Activated CD4-positive, alpha-beta memory T cell treated with anti-CD3 and anti-CD28 coated beads, Interleukin-2, amount 10 ng/mL, durations not matched to agents 7 days and 5 days (primary cell): ENCODE data around the gene ICA1. TPM values are rescaled to one million over a fixed set of nuclear protein-coding genes. Genes with fewer than 3 reads are reported as not detected.
A peak's percentile ranks its signal among the peaks of the same experiment; 100 is the strongest.

Experiments
- CTCF ChIA-PET: fragments of 350-600 bp; sonication (Branson Sonifier 250); formaldehyde crosslinking; loops from one replicate; lab custom pipeline; 2021; ENCODE audit warnings: antibody characterized with exemption, inconsistent platforms; lab: Charles Lee
- POLR2A ChIA-PET: fragments of 350-600 bp; sonication (Branson Sonifier 250); formaldehyde crosslinking; loops from one replicate; lab custom pipeline; 2021; ENCODE audit warnings: antibody characterized with exemption; lab: Charles Lee
- DNase-seq: peaks from one replicate; pipeline ENCODE4 v3.0.0-alpha.2; 2020
- H3K27ac Mint-ChIP-seq: one replicate; pipeline ENCODE4 v1.8.0; 2021; ENCODE audit warnings: mild to moderate bottlenecking, mixed read lengths
- H3K27me3 Mint-ChIP-seq: one replicate; pipeline ENCODE4 v1.8.0; 2021; ENCODE audit warnings: mixed read lengths
- H3K36me3 Mint-ChIP-seq: one replicate; pipeline ENCODE4 v1.8.0; 2021; ENCODE audit warnings: low read depth, mixed read lengths
- H3K4me1 Mint-ChIP-seq: one replicate; pipeline ENCODE4 v1.8.0; 2021; ENCODE audit warnings: mixed read lengths
- H3K4me3 Mint-ChIP-seq: one replicate; pipeline ENCODE4 v1.8.0; 2021; ENCODE audit warnings: mild to moderate bottlenecking, mixed read lengths
- H3K9me3 Mint-ChIP-seq: one replicate; pipeline ENCODE4 v1.8.0; 2021; ENCODE audit warnings: mixed read lengths
- total RNA-seq, 2 experiments: library from RNA; stranded (reverse); gene quantifications; one replicate each; pipeline ENCODE4 v1.2.3, GENCODE V29; 2021

ICA1 gene
- total RNA-seq, 2 experiments from 2014 or later: 2.2 TPM

DNA sequence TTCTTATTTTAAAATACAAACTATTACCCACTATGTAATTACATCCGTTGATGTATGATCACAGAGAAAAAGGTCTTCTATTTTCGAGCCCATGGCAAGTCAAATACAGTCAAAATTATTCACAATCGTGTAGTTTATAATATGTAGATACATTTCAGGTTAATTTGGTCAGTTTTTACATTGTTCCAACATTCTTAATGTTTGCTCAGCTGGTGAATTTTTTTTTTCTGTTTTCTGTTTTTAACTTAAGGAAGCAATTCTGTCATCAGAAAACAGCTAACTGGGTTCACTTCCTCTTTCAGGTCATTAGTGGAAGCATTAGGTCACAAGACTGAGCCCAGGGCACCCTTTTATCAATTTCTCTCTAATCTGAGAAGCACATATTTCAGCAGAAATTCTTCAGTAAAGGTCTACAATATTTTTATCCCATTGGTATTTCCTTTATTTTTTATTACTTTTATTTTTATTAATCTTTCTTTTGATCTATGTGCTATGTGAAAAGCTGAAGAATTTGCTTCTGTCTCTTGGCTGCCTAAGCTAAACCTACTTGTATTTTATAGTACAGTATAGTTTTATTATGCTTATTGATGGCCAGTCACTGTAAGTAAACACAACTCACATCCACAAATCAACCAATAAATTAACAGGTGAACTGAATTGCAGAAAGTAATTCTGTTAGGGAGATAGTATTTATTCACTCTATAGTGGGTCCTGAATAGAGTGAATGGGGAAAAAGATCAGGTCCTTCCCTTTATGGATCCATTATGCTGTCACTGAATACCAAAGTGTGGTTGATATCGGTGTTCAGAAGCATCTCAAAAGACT lies 84.6 kb downstream of the ICA1 start:
- Mint-ChIP-seq H3K4me3 (peak overlapping the region; percentile 58), H3K27ac (peak overlapping the region; percentile 99), H3K36me3 (peaks cover 17% of the 10 kb centered on the region), H3K27me3 (no peaks in the 10 kb centered on the region), H3K4me1 (peaks cover 51% of the 10 kb centered on the region), H3K9me3 (peaks cover 2% of the 10 kb centered on the region)
- CTCF ChIA-PET: interaction anchor here (0.8 to 2.1 kb wide), 3 partner anchors 12 to 52 kb away, joined by 3 to 10 read pairs (median 3); no protein-coding TSS in a partner anchor
- POLR2A ChIA-PET: interaction anchor here (0.6 to 2.3 kb wide), 8 partner anchors 9 to 1002 kb away, joined by 3 to 11 read pairs (median 4); partner anchors contain the start of gene UMAD1
- DNase-seq: no peak

DNA sequence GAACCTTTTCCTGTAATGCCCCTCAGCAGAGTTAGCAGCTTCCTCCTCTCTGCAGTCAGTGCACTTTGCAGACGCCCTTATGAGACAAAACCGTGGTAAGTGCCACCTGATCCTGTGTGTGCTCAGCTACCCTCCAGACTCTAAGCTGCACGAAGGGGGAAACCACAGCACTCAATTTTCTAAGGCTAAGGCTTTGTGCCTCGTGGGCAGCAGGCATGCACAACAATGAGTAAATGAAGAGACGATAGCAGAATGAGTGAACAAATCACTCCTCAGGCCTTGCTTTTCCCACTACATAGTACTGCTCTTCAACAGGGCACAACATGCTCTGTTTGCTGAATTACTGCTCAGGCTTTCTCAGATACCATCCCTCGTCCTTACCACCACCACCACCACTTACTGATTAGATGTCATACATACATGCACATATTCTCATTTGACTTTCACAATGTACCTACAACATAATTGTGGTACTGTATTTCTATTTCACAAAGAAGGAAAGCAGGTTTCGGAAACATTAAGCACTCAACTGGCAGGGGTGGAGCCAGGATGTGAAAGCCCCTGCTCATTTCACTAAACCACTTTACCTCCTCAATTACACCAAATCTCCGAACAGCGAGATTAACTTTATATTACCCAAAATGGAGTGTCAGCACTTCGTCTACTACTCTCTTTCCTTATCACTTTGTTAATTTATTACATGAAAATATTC lies 85.4 kb downstream of the ICA1 start:
- POLR2A ChIA-PET: interaction anchor here (0.6 to 2.3 kb wide), 15 partner anchors 10 to 1001 kb away, joined by 3 to 11 read pairs (median 3); no protein-coding TSS in a partner anchor
- peaks cover 2% of the 10 kb centered on the region for H3K9me3 Mint-ChIP-seq
- peak overlapping the region; percentile 99 for H3K27ac Mint-ChIP-seq
- H3K4me3 Mint-ChIP-seq: peak overlapping the region; percentile 58
- DNase-seq: peak; percentile 78
- H3K27me3 Mint-ChIP-seq: no peaks in the 10 kb centered on the region
- H3K4me1 Mint-ChIP-seq: peaks cover 51% of the 10 kb centered on the region
- CTCF ChIA-PET: interaction anchor here (0.8 to 2.1 kb wide), 6 partner anchors 13 to 206 kb away, joined by 3 to 10 read pairs (median 4); no protein-coding TSS in a partner anchor
- H3K36me3 Mint-ChIP-seq: peaks cover 17% of the 10 kb centered on the region

DNA sequence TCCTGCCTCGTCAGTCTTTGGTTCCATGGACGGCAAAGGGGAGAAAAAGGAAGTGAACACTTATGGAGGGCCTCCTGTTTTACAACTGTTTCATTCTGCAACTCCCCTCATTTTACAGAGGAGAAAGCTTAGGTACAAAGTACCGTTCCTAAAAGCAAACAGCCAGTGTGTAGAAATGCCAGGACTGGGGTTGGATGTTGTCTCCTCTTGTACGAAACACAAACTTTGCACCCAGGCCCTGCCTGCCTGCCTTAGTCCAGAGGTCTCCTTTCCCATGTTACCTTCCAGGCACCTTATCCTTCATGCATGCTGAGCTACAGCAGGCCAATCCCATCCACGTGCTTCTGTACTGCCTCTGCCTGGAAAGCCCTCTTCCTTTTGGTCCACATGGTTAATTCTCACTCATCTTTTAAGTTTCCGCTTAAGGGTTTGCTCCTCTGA lies 86.0 kb downstream of the ICA1 start:
- Mint-ChIP-seq H3K36me3 (peaks cover 17% of the 10 kb centered on the region), H3K9me3 (peaks cover 2% of the 10 kb centered on the region), H3K27me3 (no peaks in the 10 kb centered on the region), H3K4me3 (peak overlapping the region; percentile 58), H3K4me1 (peaks cover 51% of the 10 kb centered on the region), H3K27ac (peak overlapping the region; percentile 99)
- ChIA-PET CTCF (interaction anchor here (0.9 to 2.1 kb wide), 4 partner anchors 14 to 206 kb away, joined by 3 to 10 read pairs (median 5); no protein-coding TSS in a partner anchor), POLR2A (interaction anchor here (0.6 to 2.3 kb wide), 14 partner anchors 10 to 495 kb away, joined by 3 to 11 read pairs (median 3); no protein-coding TSS in a partner anchor)
- DNase-seq: no peak

DNA sequence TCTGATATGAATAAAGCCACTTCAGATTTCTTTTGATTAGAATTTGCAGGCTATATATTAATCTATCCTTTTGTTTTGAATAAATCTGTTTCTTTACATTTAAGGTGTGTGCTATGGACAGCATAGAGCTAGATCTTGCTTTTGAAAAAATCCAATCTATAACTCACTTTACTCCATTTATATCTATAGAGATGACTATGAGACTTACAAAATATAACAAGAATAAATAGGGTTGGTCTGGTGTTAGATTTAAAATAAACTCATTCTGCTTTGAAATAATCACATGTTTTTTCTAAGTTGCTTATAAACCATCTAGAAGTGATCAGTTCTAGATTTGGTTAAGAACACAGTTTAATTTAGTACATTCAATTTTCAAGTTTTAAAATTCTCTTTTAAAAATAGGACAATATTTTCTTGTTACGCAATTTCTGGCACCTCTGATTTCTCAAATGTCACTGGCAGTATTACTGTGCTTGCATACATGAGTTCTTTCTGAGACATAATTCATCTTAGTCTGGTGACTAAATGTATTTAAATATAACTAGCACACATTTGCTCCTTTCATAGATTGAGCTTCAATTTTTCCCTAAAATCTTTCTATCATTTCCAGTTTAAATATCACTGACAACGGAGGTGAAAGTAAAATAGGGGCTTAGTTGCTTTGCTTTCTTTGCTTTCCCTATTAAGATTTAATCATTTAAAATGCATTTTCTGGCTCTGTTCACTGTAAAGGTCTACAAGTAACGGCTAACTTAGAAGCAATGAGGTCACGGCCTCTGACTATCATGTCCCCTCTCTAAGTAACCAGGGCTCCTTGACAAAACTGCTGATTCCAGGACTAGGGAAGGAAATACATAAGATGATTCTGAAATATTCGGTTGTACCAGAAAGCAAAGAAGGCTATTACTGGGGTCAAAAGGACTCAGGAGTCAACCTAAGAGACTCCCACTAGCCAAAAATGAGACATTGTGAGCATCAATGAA lies 89.3 kb downstream of the ICA1 start:
- H3K9me3 Mint-ChIP-seq: no peaks in the 10 kb centered on the region
- POLR2A ChIA-PET: interaction anchor here (3.0 kb wide), 1 partner anchor 41 kb away, joined by 11 read pairs; no protein-coding TSS in a partner anchor

DNA sequence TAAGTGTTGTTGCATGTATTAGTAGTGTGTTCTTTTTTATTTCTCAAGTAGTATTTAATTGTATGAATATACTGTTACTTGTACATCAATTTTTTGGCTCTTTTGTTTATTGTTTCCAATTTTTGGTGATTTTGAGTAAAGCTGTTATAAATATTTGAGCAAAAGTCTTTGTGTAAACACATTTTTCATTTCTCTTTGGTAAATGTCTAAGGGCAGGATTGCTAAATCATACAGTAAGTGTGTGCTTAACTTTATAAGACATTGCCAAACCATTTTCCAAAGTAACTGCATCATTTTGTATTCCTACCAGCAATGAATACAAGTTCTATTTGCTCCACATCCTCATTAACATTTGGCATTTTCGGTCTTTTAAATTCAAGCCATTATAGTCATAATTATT lies 92.8 kb downstream of the ICA1 start:
- no peak overlapping the region for H3K27ac Mint-ChIP-seq
- H3K4me1 Mint-ChIP-seq: peaks cover 5% of the 10 kb centered on the region
- H3K4me3 Mint-ChIP-seq: no peak overlapping the region
- ChIA-PET POLR2A (interaction anchor here (3.0 kb wide), 1 partner anchor 37 kb away, joined by 11 read pairs; no protein-coding TSS in a partner anchor), CTCF (no interaction called here)
- no peak for DNase-seq
- H3K27me3 Mint-ChIP-seq: peaks cover 6% of the 10 kb centered on the region
- no peaks in the 10 kb centered on the region for H3K9me3 Mint-ChIP-seq
- H3K36me3 Mint-ChIP-seq: peaks cover 6% of the 10 kb centered on the region

More for the DNA sequence above, 89.3 kb downstream of the ICA1 start:
- CTCF ChIA-PET: no interaction called here
- H3K27ac Mint-ChIP-seq: no peak overlapping the region
- no peak for DNase-seq
- H3K4me1 Mint-ChIP-seq: peaks cover 38% of the 10 kb centered on the region
- no peak overlapping the region for H3K4me3 Mint-ChIP-seq
- H3K36me3 Mint-ChIP-seq: peaks cover 10% of the 10 kb centered on the region
- peaks cover 6% of the 10 kb centered on the region for H3K27me3 Mint-ChIP-seq

DNA sequence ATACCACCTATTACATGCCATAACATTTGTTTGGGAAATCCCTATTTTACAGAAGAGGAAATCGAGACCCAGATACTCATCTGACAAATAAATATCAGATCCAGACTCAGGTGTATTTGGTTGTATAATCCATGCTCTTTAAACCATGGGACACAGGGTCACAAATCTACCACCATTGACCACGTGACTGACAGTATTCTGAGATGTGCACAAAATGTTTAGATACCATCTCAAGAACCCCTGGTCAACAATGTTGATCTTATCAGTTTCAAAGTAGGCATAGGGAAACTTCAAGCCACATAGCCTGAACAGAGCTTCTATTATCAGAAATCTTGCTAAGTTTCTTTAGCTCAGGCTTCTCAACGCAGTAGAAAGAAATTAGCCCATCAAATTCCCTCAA lies 93.6 kb downstream of the ICA1 start:
- no peaks in the 10 kb centered on the region for H3K9me3 Mint-ChIP-seq
- CTCF ChIA-PET: no interaction called here
- no peak overlapping the region for H3K27ac Mint-ChIP-seq
- H3K4me3 Mint-ChIP-seq: no peak overlapping the region
- POLR2A ChIA-PET: interaction anchor here (1.0 kb wide), 1 partner anchor 200 kb away, joined by 4 read pairs; the partner anchor contains the start of gene GLCCI1
- no peaks in the 10 kb centered on the region for H3K36me3 Mint-ChIP-seq
- H3K27me3 Mint-ChIP-seq: peaks cover 6% of the 10 kb centered on the region
- DNase-seq: no peak
- H3K4me1 Mint-ChIP-seq: no peaks in the 10 kb centered on the region

DNA sequence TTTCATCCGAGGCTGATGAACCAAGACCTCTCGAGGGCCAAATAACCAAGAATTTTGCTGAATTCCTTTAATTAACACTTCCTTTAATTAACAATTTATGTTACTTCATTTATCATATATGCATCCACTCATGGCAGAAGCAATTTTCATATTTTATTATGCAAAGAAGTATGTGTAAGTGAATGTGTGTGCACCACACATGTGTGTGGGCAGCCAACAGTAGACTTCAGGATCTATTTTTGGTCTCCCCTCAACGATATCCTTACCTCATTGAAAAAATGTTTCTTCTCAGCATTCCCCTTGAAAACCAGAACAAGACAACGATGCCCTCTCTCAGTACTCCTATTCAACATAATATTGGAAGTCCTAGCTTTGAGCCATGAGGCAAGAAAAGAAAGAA lies 96.8 kb downstream of the ICA1 start:
- peaks cover 4% of the 10 kb centered on the region for H3K27me3 Mint-ChIP-seq
- CTCF ChIA-PET: no interaction called here
- DNase-seq: no peak
- no peak overlapping the region for H3K27ac Mint-ChIP-seq
- H3K4me1 Mint-ChIP-seq: peaks cover 2% of the 10 kb centered on the region
- H3K9me3 Mint-ChIP-seq: no peaks in the 10 kb centered on the region
- POLR2A ChIA-PET: no interaction called here
- no peak overlapping the region for H3K4me3 Mint-ChIP-seq
- no peaks in the 10 kb centered on the region for H3K36me3 Mint-ChIP-seq

DNA sequence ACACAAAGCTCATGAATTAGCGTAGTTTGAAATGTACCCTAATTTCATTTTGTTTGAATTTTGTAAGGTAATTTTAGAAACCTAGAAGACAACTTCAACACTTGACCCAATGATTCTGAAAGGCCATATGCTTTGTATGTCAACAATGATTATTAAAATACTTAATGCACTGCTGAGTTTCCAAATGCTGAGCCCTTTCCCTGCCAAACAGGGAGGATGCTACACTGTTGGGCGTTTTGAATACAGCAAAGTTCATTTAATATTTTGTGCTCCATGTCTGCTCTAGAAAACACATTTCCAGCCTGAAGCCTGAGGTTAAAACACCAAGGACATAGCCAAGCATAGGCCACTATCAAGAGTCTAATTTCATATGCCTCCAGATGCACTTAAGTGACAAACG lies 99.8 kb downstream of the ICA1 start:
- DNase-seq: no peak
- Mint-ChIP-seq H3K36me3 (no peaks in the 10 kb centered on the region), H3K27ac (no peak overlapping the region), H3K9me3 (no peaks in the 10 kb centered on the region), H3K4me3 (no peak overlapping the region), H3K4me1 (peaks cover 2% of the 10 kb centered on the region), H3K27me3 (no peaks in the 10 kb centered on the region)
- ChIA-PET POLR2A (no interaction called here), CTCF (no interaction called here)

DNA sequence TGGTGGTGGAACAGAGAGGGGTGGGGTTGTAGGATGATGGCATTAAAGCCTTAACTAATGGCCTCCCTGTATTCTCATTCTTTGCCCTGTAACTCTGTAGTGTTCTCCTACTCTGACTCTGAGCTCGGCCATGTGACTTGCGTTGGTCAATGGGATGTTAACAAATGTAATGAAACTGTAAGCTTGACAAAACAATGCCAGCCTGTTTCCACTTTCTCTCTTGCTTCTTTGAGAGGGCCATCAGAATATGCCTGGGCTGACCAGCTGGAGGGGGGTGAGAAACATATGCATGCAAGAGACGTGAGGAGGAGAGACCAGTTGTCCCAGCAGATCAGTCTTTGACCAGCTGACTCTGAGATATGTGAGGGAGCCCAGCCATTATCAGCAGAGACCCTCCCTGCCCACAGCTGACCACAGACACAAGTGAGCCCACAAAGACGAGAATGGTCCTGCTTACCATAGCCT lies 100.6 kb downstream of the ICA1 start:
- Mint-ChIP-seq H3K4me1 (peaks cover 2% of the 10 kb centered on the region), H3K9me3 (no peaks in the 10 kb centered on the region), H3K27me3 (no peaks in the 10 kb centered on the region), H3K4me3 (no peak overlapping the region), H3K36me3 (no peaks in the 10 kb centered on the region), H3K27ac (no peak overlapping the region)
- DNase-seq: no peak
- CTCF ChIA-PET: no interaction called here
- POLR2A ChIA-PET: interaction anchor here (1.3 kb wide), 1 partner anchor 10 kb away, joined by 3 read pairs; no protein-coding TSS in a partner anchor

DNA sequence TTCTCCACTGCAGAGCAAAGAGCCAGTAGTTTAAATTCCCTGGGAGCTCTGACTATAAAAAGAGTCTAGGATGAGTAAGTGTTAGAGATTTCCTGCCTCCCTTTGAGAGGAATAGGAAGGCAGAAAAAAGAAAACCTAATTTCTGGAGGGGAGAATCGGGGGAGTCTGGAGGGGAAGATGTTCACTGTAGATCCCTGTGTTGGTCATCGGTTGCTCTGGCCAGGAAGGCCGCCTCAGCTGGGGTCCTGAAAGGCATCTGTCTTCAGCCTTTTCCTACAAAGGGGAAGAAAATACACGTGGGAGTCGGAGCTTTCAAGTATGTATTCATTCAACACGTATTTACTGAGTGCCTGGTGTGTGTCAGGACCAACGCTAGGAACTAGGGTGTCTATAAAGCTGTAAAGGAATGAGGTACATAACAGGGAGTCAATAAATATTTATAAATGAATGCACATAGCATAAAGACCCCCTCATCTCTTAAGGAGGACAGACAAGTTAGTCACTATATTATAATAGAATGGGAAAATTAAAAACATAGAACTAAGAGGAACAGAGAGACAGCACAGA lies 101.1 kb downstream of the ICA1 start:
- peaks cover 2% of the 10 kb centered on the region for H3K4me1 Mint-ChIP-seq
- ChIA-PET CTCF (no interaction called here), POLR2A (interaction anchor here (1.3 kb wide), 1 partner anchor 10 kb away, joined by 3 read pairs; no protein-coding TSS in a partner anchor)
- no peak for DNase-seq
- no peak overlapping the region for H3K4me3 Mint-ChIP-seq
- no peaks in the 10 kb centered on the region for H3K27me3 Mint-ChIP-seq
- no peaks in the 10 kb centered on the region for H3K36me3 Mint-ChIP-seq
- H3K9me3 Mint-ChIP-seq: no peaks in the 10 kb centered on the region
- no peak overlapping the region for H3K27ac Mint-ChIP-seq

DNA sequence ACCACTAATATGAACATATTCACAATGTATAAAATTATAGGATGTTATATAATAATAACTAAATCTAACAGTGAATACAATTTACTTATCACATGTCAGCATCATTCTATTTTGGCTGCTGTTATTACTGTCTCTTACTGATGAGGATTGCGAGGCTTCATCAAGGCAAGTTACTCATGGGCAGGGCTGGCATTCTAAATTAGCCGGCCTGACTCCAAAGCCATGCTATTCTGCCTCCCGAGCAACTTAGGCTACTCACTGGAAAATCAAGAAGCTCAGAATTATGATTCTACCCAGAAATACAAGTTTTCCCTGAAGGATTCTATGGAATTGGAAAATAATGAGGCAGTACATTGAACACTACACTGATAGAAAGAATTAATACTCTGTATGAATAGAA lies 101.7 kb downstream of the ICA1 start:
- H3K36me3 Mint-ChIP-seq: no peaks in the 10 kb centered on the region
- DNase-seq: no peak
- H3K9me3 Mint-ChIP-seq: no peaks in the 10 kb centered on the region
- peaks cover 2% of the 10 kb centered on the region for H3K4me1 Mint-ChIP-seq
- ChIA-PET POLR2A (interaction anchor here (1.3 kb wide), 1 partner anchor 11 kb away, joined by 3 read pairs; no protein-coding TSS in a partner anchor), CTCF (no interaction called here)
- H3K4me3 Mint-ChIP-seq: no peak overlapping the region
- H3K27ac Mint-ChIP-seq: no peak overlapping the region
- peaks cover 1% of the 10 kb centered on the region for H3K27me3 Mint-ChIP-seq
